ENCODE results near the gene TET1.
"Not testable (repeated sequence)": the region's sequence is repeated elsewhere in the genome, so short reads cannot be mapped to it uniquely, and the experiment has no call there.

The TET1 gene

DNA sequence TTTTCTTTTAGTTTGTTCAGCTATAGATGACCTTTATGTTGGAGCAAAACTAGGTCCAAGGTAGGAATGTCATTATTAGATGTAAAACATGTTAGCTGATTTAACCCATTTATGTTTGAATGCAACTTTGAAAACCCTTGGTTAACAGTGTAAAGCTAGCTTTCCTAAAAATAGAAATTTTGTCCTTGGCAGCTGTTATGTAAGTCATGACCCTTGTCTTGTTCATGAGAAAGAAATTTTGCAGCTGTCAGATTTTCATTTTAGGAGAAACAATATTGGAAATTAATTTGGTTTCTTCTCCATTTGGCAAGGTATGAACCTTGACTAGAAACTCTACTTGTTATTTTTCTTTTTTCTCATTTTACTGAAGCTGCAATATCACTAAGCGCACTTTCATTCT, 137.0 kb downstream of the TET1 start:
- DNase-seq (ENCODE audit: low read depth in 1 of 2, low spot score in 1 of 2) = no peak

DNA sequence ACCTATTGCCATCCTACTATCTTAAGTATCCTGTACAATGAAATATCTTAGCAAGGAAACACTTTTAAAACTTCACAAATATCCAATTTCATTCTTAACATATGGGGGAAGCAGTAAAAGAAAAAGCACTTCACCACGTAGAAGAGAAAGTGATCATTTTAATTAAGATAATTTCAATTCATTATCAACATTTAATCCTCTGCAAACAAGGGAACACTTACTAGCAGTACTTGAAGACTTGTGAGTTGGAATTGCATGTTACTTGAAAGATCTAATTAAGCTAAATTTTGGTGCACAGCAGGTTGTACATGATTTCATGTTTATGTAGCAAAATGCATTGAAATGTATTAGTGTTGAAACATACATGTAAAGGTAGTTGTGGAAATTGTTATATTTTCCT, 140.1 kb downstream of the TET1 start:
- DNase-seq (ENCODE audit: low read depth in 1 of 2, low spot score in 1 of 2) = no peak

DNA sequence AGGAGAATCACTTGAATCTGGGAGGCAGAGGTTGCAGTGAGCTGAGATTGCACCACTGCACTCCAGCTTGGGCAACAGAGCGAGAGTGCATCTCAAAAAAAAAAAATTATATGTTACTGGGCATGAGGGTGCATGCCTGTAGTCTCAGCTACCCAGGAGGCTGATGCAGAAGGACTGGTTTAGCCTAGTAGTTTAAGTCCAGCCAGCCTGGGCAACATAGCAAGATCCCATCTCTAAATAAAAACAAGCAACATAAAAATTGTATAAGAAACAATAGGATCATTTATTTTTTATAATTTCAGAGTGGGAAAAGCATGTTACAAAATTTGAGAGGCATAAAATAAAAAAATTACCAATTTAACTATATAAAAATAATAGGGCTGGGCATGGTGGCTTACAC, 145.4 kb downstream of the TET1 start:
- no peak for DNase-seq (ENCODE audit: low read depth in 1 of 2, low spot score in 1 of 2)

GRCh38 chr10:68708987-68709386, 148.8 kb downstream of the TET1 start:
- DNase-seq (ENCODE audit: low read depth in 1 of 2, low spot score in 1 of 2) = not testable (repeated sequence)

DNA sequence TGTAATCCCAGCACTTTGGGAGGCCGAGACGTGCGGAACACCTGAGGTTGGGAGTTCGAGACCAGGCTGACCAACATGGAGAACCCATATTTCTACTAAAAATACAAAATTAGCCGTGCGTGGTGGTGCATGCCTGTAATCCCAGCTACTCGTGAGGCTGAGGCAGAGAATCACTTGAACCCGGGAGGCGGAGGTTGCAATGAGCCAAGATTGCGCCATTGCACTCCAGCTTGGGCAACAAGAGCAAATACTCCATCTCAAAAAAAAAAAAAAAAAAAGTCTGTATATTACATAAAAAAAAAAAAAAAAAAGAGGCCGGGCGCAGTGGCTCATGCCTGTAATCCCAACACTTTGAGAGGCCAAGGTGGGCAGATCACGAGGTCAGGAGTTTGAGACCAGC, 152.9 kb downstream of the TET1 start:
- not testable (repeated sequence) for DNase-seq (ENCODE audit: low read depth in 1 of 2, low spot score in 1 of 2)

DNA sequence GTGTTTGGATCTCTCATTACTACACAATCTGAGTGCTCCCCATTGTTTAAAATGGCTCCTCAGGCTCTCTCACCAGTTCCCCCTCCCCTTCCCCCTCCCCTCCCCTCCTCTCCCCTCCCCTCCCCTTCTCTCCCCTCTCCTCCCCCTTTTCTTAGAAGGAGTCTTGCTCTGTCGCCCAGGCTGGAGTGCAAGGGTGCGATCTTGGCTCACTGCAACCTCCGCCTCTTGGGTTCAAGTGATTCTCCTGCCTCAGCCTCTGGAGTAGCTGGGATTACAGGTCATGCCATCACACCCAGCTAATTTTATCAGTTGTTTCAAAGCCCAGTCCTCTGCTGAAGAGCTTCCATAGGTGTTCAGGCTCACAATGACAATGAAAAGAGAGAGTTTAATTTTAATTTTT, 157.3 kb downstream of the TET1 start:
- no peak for DNase-seq (ENCODE audit: low read depth in 1 of 2, low spot score in 1 of 2)

GRCh38 chr10:68720793-68721672, 160.9 kb downstream of the TET1 start, which contains the start of gene CCAR1:
CCAR1 (plus strand) TSS chr10:68721239; CDS start chr10:68722505, 1,266 bp downstream.
- DNase-seq (ENCODE audit: low read depth in 1 of 2, low spot score in 1 of 2) = peak; percentile 89 to 96

- DNase-seq (ENCODE audit: low read depth in 1 of 2, low spot score in 1 of 2) = no peak
Observed at GRCh38 chr10:68721673-68722335, 161.7 kb downstream of the TET1 start.

DNA sequence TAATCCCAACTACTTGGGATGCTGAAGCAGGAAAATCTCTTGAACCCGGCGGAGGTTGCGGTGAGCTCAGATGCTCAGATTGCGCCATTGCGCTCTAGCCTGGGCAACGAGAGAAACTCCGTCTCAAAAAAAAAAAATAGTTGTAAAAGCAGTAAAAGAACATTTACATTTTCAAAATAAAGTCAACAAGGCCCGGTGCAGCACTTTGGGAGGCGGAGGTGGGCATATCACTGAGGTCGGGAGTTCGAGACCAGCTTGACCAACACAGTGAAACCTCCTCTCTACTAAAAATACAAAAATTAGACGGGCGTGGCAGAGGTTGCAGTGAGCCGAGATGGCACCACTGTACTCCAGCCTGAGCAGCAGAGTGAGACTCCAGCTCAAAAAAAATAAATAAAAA, 164.9 kb downstream of the TET1 start:
- no peak for DNase-seq (ENCODE audit: low read depth in 1 of 2, low spot score in 1 of 2)

- DNase-seq (ENCODE audit: low read depth in 1 of 2, low spot score in 1 of 2) = no peak
Observed at GRCh38 chr10:68727146-68727545, 167.0 kb downstream of the TET1 start.

GRCh38 chr10:68732651-68733050, 172.5 kb downstream of the TET1 start:
- DNase-seq (ENCODE audit: low read depth in 1 of 2, low spot score in 1 of 2) = no peak

DNA sequence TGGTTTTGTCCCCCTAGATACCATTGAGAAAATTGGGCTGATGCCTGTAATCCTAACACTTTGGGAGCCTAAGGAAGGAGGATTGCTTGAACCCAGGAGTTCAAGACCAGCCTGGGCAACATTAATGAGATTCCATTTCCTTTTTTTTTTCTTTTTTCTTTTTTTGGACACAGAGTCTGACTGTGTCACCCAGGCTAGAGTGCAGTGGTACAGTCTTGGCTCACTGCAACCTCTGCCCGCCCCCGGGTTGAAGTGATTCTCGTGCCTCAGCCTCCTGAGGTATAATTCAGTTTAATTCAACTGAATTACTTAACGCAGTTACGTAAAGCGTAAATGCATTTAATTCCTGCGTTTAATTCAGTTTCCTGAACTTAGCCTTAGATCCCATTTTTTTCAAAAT, 174.2 kb downstream of the TET1 start:
- no peak for DNase-seq (ENCODE audit: low read depth in 1 of 2, low spot score in 1 of 2)

GRCh38 chr10:68735119-68735518, 175.0 kb downstream of the TET1 start:
- no peak for DNase-seq (ENCODE audit: low read depth in 1 of 2, low spot score in 1 of 2)

- DNase-seq (ENCODE audit: low read depth in 1 of 2, low spot score in 1 of 2) = not testable (repeated sequence)
Observed at GRCh38 chr10:68735739-68736138, 175.6 kb downstream of the TET1 start.

- DNase-seq (ENCODE audit: low read depth in 1 of 2, low spot score in 1 of 2) = not testable (repeated sequence)
Observed at GRCh38 chr10:68740676-68741075, 180.5 kb downstream of the TET1 start.

- no peak for DNase-seq (ENCODE audit: low read depth in 1 of 2, low spot score in 1 of 2)
Observed at GRCh38 chr10:68742397-68742796, 182.3 kb downstream of the TET1 start.
